Suprapubic skin (tissue), 4 donors: ENCODE measurements around the gene NRCAM.

Experiments
- EP300 ChIP-seq: sonication (generic); formaldehyde crosslinking; IDR thresholded peaks from one replicate; pipeline ENCODE4 v1.6.1; 2017; ENCODE audit warnings: antibody characterized with exemption
- POLR2A ChIP-seq, 2 donors: fragments of 450-650 bp; IDR thresholded peaks; one replicate each; pipeline ENCODE4 v1.6.1; 2017; ENCODE audit warnings: antibody characterized with exemption in 2 of 2, mild to moderate bottlenecking in 2 of 2, moderate library complexity in 2 of 2
- POLR2AphosphoS5 ChIP-seq, 3 donors: sonication (generic); formaldehyde crosslinking; IDR thresholded peaks; one replicate each; pipeline ENCODE4 v1.6.1; 2017; ENCODE audit warnings: antibody characterized with exemption in 3 of 3
- TF ChIP-seq, protein P1 (sequence below), 2 donors: fragments of 200-600 bp in 1 of 2; fragments of 450-650 bp in 1 of 2; sonication (generic) in 1 of 2; IDR thresholded peaks; one replicate each; pipeline ENCODE4 v1.5.1; 2016 to 2019; ENCODE audit warnings: antibody characterized with exemption in 2 of 2, mild to moderate bottlenecking in 1 of 2, moderate library complexity in 1 of 2

DNA sequence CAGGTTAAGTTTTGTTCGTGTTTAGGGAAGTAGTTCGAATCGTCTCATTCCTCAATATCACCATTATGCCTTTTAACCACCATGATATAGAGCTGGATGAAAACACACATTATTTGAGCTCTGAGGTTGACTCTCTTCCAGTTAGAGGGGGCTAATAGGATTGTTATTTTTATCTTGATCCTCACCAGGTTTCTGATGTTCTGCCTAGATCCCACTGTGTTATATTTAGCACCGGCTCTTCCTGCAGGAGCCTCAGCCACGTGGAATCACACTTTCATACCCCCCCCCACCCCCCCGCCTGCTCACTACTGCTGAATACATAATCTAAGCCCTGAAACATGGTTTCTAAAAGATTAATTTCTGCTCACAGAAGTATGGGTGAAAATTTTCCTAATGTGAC lies 88.3 kb downstream of the NRCAM start:
- TF ChIP-seq, protein P1, sequence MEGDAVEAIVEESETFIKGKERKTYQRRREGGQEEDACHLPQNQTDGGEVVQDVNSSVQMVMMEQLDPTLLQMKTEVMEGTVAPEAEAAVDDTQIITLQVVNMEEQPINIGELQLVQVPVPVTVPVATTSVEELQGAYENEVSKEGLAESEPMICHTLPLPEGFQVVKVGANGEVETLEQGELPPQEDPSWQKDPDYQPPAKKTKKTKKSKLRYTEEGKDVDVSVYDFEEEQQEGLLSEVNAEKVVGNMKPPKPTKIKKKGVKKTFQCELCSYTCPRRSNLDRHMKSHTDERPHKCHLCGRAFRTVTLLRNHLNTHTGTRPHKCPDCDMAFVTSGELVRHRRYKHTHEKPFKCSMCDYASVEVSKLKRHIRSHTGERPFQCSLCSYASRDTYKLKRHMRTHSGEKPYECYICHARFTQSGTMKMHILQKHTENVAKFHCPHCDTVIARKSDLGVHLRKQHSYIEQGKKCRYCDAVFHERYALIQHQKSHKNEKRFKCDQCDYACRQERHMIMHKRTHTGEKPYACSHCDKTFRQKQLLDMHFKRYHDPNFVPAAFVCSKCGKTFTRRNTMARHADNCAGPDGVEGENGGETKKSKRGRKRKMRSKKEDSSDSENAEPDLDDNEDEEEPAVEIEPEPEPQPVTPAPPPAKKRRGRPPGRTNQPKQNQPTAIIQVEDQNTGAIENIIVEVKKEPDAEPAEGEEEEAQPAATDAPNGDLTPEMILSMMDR (IDR thresholded peaks at IDR 0.05), result no peak
- no peak for TF ChIP-seq EP300
- no peak for TF ChIP-seq POLR2AphosphoS5 (IDR thresholded peaks at IDR 0.05)
- no peak for TF ChIP-seq POLR2A (IDR thresholded peaks at IDR 0.05)
